Skin epidermis (tissue), 12 donors: Measurements from ENCODE around the gene TRANK1.
"Not testable (repeated sequence)": the region's sequence is repeated elsewhere in the genome, so short reads cannot be mapped to it uniquely, and the experiment has no call there.

Source experiments
- H3K27ac ChIP-seq, 21 experiments: fragments of 200-600 bp; sonication (generic) in 11 of 21; one replicate each; pipeline ENCODE4 v1.5.0; 2020; ENCODE audit warnings: mild to moderate bottlenecking in 3 of 21, inconsistent platforms in 2 of 21, moderate library complexity in 2 of 21
- H3K4me3 ChIP-seq, 7 experiments: fragments of 200-600 bp; sonication (generic) in 2 of 7; one replicate each; pipeline ENCODE4 v1.5.0; 2020; ENCODE audit warnings: inconsistent platforms in 2 of 7, mild to moderate bottlenecking in 2 of 7, moderate library complexity in 1 of 7

Gene TRANK1

GRCh38 chr3:36944641-36945270 lies at the start of gene TRANK1:
TRANK1 (minus strand) TSS chr3:36945054; CDS start chr3:36944809, 245 bp downstream.
- peak within 1 kb of the TSS; percentile 45 to 92 (median 63) for H3K4me3 ChIP-seq
- H3K27ac ChIP-seq: peak within 1 kb of the TSS; percentile 4 to 92 (median 81)

- Histone ChIP-seq H3K4me3 (peak within 1 kb of the TSS; percentile 56 to 90 (median 68)), H3K27ac (peak within 1 kb of the TSS; percentile 89 to 99 (median 97))
Observed at GRCh38 chr3:36993326-36994283, 48.8 kb upstream of the TRANK1 start, which contains the start of gene MLH1. MLH1 (plus strand) TSS chr3:36993518; CDS start chr3:36993548, 30 bp downstream.

GRCh38 chr3:36992806-36993325 lies 48.0 kb upstream of the TRANK1 start, which contains the start of gene EPM2AIP1:
EPM2AIP1 (minus strand) TSS chr3:36993131; CDS start chr3:36993077, 54 bp downstream.
- Histone ChIP-seq H3K4me3 (peak within 1 kb of the TSS; percentile 56 to 90 (median 68)), H3K27ac (peak within 1 kb of the TSS; percentile 89 to 99 (median 97))

- H3K27ac ChIP-seq: peak overlapping the region; percentile 83 to 99 (median 97)
- H3K4me3 ChIP-seq: peak overlapping the region; percentile 48 to 90 (median 68)
Observed at GRCh38 chr3:36991923-36992805, 47.3 kb upstream of the TRANK1 start.

- peak overlapping the region in 5 of 7 experiments; percentile 48 to 75 (median 68) for H3K4me3 ChIP-seq
Observed at GRCh38 chr3:36991147-36991546, 46.3 kb upstream of the TRANK1 start.

GRCh38 chr3:36989568-36989967 lies 44.7 kb upstream of the TRANK1 start:
- Histone ChIP-seq H3K4me3 (no peak overlapping the region), H3K27ac (peak overlapping the region in 1 of 21 experiments; percentile 97)

More at GRCh38 chr3:36991147-36991546, 46.3 kb upstream of the TRANK1 start:
- peak overlapping the region in 8 of 21 experiments; percentile 19 to 99 (median 98) for H3K27ac ChIP-seq

GRCh38 chr3:36989005-36989404 lies 44.2 kb upstream of the TRANK1 start:
- Histone ChIP-seq H3K4me3 (no peak overlapping the region), H3K27ac (peak overlapping the region in 1 of 21 experiments; percentile 97)

- Histone ChIP-seq H3K4me3 (no peak overlapping the region), H3K27ac (no peak overlapping the region)
Observed at GRCh38 chr3:36988356-36988755, 43.5 kb upstream of the TRANK1 start.

GRCh38 chr3:36981006-36981405 lies 36.2 kb upstream of the TRANK1 start:
- Histone ChIP-seq H3K4me3 (no peak overlapping the region), H3K27ac (no peak overlapping the region)

- no peak overlapping the region for H3K27ac ChIP-seq
- no peak overlapping the region for H3K4me3 ChIP-seq
Observed at GRCh38 chr3:36973139-36973538, 28.3 kb upstream of the TRANK1 start.

- no peak overlapping the region for H3K4me3 ChIP-seq
- no peak overlapping the region for H3K27ac ChIP-seq
Observed at GRCh38 chr3:36972163-36972562, 27.3 kb upstream of the TRANK1 start.

- peak overlapping the region in 5 of 21 experiments; percentile 8 to 52 (median 18) for H3K27ac ChIP-seq
- no peak overlapping the region for H3K4me3 ChIP-seq
Observed at GRCh38 chr3:36969540-36970432, 24.9 kb upstream of the TRANK1 start.

- peak overlapping the region in 2 of 21 experiments; percentile 19 to 52 for H3K27ac ChIP-seq
- H3K4me3 ChIP-seq: no peak overlapping the region
Observed at GRCh38 chr3:36969085-36969484, 24.2 kb upstream of the TRANK1 start.

- Histone ChIP-seq H3K4me3 (no peak overlapping the region), H3K27ac (no peak overlapping the region)
Observed at GRCh38 chr3:36965440-36965839, 20.6 kb upstream of the TRANK1 start.

GRCh38 chr3:36964817-36965216 lies 20.0 kb upstream of the TRANK1 start:
- Histone ChIP-seq H3K4me3 (no peak overlapping the region), H3K27ac (no peak overlapping the region)

- H3K4me3 ChIP-seq: no peak overlapping the region
- no peak overlapping the region for H3K27ac ChIP-seq
Observed at GRCh38 chr3:36964331-36964730, 19.5 kb upstream of the TRANK1 start.

- H3K4me3 ChIP-seq, H3K27ac ChIP-seq: not testable (repeated sequence)
Observed at GRCh38 chr3:36963008-36963407, 18.2 kb upstream of the TRANK1 start.

- no peak overlapping the region for H3K4me3 ChIP-seq
- H3K27ac ChIP-seq: no peak overlapping the region
Observed at GRCh38 chr3:36960502-36960901, 15.6 kb upstream of the TRANK1 start.
